ENCODE data around the gene TBX19. TPM values are rescaled to one million over a fixed set of nuclear protein-coding genes. Genes with fewer than 3 reads are reported as not detected.

Gene TBX19
- total RNA-seq, 2 experiments from 2014 or later, result 2.7 to 3.1 TPM

DNA sequence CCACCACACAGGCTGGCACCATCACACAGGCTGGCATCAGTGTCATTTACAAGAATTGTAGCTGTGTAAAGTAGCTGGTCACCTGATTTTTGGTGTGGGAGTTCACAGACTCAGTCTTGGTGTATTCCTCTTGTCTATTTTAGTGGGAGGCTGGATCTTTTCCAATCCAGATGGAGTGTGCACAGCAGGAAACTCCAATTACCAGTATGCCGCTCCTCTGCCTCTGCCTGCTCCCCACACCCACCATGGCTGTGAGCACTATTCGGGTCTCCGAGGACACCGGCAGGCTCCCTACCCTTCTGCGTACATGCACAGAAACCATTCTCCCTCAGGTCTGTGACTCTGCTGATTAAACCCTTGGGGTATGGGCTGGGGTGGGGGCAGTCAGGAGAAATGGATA is 24.2 kb downstream of the TBX19 start:
- no peak overlapping the region for H3K27ac Mint-ChIP-seq
- no peaks in the 10 kb centered on the region for H3K4me1 Mint-ChIP-seq
- ChIA-PET POLR2A (no interaction called here), CTCF (interaction anchor here (0.5 kb wide), 1 partner anchor 18 kb away, joined by 4 read pairs; no protein-coding TSS in a partner anchor)
- no peaks in the 10 kb centered on the region for H3K27me3 Mint-ChIP-seq
- no peaks in the 10 kb centered on the region for H3K36me3 Mint-ChIP-seq (ENCODE audit: low read depth)
- no peak for DNase-seq
- H3K4me3 Mint-ChIP-seq, result no peak overlapping the region
- H3K9me3 Mint-ChIP-seq, result no peaks in the 10 kb centered on the region

DNA sequence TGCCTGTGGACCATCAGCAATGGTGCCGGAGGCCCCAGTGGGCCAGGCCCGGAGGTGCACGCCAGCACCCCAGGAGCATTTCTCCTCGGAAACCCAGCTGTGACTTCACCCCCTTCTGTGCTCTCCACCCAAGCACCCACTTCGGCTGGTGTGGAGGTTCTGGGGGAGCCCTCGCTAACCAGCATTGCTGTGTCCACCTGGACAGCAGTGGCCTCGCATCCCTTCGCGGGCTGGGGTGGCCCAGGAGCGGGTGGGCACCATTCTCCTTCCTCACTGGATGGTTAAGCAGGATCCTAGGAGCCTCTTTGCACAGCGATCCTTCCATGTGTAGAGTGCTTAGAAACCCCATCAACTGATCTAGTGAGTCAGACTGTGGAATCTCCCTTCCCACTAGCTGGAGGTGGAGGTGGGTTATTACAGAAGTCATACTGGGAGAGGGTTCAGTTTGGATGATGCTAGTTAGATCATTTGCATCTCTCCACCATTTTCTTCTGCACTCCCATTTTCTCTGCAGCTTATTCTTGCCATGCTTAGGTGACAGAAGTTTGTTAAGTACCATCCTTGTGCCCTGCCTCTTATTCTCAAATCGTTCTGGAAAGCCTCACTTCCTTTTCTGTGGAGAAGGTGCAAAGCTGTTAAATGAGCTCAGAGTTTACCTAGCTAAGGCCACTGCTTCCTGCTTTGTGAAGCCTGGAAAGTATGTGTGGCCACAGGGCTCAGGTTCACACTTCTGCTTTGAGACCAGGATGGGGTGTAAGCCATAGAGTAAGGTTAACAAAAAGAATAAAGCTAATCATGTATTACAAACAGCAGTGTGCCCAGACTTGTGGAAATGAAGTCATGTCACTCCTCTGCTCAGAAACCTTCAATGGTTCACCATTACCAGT is 32.3 kb downstream of the TBX19 start:
- Mint-ChIP-seq H3K4me3 (no peak overlapping the region), H3K9me3 (peaks cover 4% of the 10 kb centered on the region), H3K36me3 (ENCODE audit: low read depth) (peaks cover 7% of the 10 kb centered on the region), H3K4me1 (peaks cover 30% of the 10 kb centered on the region), H3K27ac (no peak overlapping the region), H3K27me3 (no peaks in the 10 kb centered on the region)
- ChIA-PET CTCF (interaction anchor here (1.1 to 2.4 kb wide), 5 partner anchors 9 to 228 kb away, joined by 3 to 6 read pairs (median 4); no protein-coding TSS in a partner anchor), POLR2A (no interaction called here)
- DNase-seq, result no peak

DNA sequence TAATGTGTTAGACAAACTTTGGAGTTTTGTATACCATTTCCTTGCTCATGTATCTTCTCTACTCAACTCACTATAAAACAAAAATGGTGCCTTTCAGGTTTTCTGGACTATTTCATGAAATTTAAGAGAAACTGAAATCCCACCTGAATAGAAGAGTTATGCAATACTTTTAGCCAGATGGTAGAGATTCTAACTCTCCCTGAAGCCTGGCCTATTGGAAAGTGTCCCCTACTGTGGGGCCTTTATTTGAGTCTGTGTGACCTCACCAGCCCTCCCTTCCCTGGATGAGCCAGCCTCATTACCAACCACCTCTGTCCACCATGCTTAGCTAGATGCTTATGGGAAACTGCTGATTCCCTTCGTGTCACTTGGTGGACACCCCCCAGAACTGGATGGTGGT is 35.5 kb downstream of the TBX19 start:
- H3K4me1 Mint-ChIP-seq, result peaks cover 44% of the 10 kb centered on the region
- ChIA-PET POLR2A (no interaction called here), CTCF (interaction anchor here (1.0 to 1.1 kb wide), 2 partner anchors 29 to 77 kb away, joined by 3 to 4 read pairs; no protein-coding TSS in a partner anchor)
- peaks cover 9% of the 10 kb centered on the region for H3K36me3 Mint-ChIP-seq (ENCODE audit: low read depth)
- H3K27ac Mint-ChIP-seq, result no peak overlapping the region
- H3K9me3 Mint-ChIP-seq, result peaks cover 4% of the 10 kb centered on the region
- no peak overlapping the region for H3K4me3 Mint-ChIP-seq
- DNase-seq, result no peak
- H3K27me3 Mint-ChIP-seq, result no peaks in the 10 kb centered on the region

DNA sequence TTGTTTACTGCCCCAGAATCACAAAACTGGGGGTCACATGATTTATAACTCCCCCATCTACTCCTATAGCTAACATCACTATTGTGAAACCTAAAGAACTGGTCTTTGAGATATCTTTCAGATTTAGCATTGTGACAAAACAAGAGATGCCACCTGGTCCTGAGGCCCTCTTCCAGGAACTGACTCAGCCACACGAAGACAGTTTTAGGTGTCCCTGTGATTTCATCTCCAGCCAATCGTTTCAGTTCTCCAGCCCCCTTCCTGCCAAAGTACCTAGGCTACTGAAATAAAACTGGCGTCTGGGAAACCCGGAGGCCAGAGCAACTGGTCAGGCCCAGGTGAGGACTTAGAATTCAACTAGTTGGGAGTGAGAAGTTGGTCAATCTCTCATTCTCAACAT is 36.6 kb downstream of the TBX19 start:
- Mint-ChIP-seq H3K9me3 (peaks cover 4% of the 10 kb centered on the region), H3K4me1 (peaks cover 49% of the 10 kb centered on the region), H3K27ac (peak overlapping the region; percentile 20), H3K27me3 (no peaks in the 10 kb centered on the region), H3K4me3 (no peak overlapping the region), H3K36me3 (ENCODE audit: low read depth) (peaks cover 9% of the 10 kb centered on the region)
- ChIA-PET POLR2A (no interaction called here), CTCF (interaction anchor here (0.6 to 1.1 kb wide), 2 partner anchors 11 to 673 kb away, joined by 3 read pairs; no protein-coding TSS in a partner anchor)
- no peak for DNase-seq

DNA sequence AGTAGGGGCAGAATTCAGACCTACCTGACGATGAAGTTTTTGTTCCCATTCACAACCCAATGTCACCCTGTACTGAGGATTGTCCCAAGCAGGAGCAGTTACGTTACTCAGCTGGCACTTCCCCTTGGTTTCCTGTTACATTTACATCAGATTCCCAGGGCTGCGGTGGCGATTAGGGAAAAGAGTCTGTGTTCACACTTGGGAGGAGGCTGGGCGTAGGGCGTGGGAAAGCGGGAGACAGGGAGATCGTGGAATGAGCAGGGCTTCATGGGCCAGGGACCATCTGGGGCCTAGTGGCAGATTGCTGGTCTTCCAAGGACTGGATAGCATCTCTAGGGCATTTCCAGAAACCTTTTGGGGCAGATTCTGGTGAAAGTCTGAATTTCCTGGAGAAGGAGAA is 39.0 kb downstream of the TBX19 start:
- ChIA-PET POLR2A (no interaction called here), CTCF (interaction anchor here (0.5 to 1.4 kb wide), 4 partner anchors 15 to 67 kb away, joined by 3 to 5 read pairs (median 4); no protein-coding TSS in a partner anchor)
- Mint-ChIP-seq H3K27ac (no peak overlapping the region), H3K9me3 (peaks cover 5% of the 10 kb centered on the region), H3K27me3 (no peaks in the 10 kb centered on the region), H3K36me3 (ENCODE audit: low read depth) (peaks cover 6% of the 10 kb centered on the region), H3K4me3 (no peak overlapping the region), H3K4me1 (peaks cover 35% of the 10 kb centered on the region)
- DNase-seq, result no peak

DNA sequence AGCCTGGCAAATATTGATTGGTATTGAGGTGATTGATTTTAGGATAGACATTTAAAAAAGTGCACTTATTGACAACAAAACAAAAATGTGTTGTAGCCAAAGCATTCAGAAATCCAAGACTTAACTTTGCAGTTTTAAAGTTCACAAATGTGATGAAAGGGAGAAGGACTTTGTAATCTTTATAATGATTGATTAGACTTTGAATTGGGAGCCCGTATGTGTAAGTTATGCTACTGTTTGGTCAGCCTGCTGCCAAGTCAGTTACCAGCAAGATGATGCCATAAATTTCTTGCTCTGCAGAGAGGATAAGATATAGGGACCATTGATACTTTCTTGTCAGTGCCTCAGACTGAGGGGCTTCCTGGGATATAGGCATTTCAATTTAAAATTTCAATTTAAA is 39.5 kb downstream of the TBX19 start:
- peaks cover 6% of the 10 kb centered on the region for H3K36me3 Mint-ChIP-seq (ENCODE audit: low read depth)
- peaks cover 35% of the 10 kb centered on the region for H3K4me1 Mint-ChIP-seq
- peaks cover 7% of the 10 kb centered on the region for H3K9me3 Mint-ChIP-seq
- ChIA-PET POLR2A (no interaction called here), CTCF (interaction anchor here (0.5 to 1.4 kb wide), 2 partner anchors 23 to 67 kb away, joined by 4 read pairs; no protein-coding TSS in a partner anchor)
- no peak overlapping the region for H3K4me3 Mint-ChIP-seq
- H3K27me3 Mint-ChIP-seq, result no peaks in the 10 kb centered on the region
- DNase-seq, result no peak
- H3K27ac Mint-ChIP-seq, result no peak overlapping the region

DNA sequence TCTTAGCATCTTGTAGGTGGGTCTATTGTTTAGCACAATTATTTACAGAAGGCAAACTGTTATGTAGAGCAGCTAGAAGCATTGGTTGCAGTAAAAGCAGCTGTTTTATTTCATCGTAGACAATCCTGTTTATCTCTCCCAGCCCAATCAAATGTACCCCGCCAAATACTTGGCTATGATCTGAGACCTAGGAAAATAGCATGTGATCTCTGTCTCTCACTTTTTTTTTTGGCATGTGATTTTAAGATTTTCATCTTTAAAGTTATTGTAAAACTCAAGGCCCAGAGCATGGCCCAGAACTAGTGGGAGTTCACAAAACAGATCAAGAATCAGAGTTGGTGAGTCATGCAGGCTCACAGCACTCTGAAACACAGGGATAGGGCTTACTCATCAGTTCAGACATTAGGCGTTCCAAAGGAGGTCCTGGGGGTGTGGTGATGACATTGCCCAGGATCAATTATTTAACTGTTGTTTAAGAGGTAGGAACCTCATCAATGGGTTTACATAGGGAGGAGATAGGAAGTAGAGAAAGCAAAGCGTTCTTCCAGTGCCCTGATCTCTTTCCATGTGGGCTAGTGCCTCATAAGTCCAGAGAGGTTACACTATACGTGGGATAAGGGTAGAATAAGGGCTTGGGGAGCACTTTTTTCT is 40.2 kb downstream of the TBX19 start:
- H3K36me3 Mint-ChIP-seq (ENCODE audit: low read depth), result peaks cover 6% of the 10 kb centered on the region

DNA sequence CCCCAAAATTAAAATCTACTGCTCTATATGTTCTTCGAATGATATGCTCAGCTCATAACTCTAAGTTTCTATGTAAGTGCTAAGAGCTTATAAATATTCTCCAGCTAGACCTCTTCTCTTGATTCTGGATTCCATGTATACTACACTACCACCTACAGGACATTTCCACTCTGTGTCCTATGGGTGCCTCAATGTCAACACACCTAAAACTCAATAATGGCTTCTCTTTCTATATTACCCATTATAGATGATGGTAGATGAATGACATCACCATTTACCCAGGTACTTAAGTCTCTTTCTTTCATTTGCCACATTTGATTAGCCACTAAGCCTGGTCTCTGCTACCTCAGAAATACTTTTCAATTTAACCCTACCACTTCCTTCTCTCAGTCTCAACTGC is 41.3 kb downstream of the TBX19 start:
- ChIA-PET POLR2A (interaction anchor here (1.0 kb wide), 1 partner anchor 86 kb away, joined by 3 read pairs; no protein-coding TSS in a partner anchor), CTCF (interaction anchor here (0.5 to 1.5 kb wide), 5 partner anchors 9 to 842 kb away, joined by 3 to 6 read pairs (median 3); no protein-coding TSS in a partner anchor)
- Mint-ChIP-seq H3K9me3 (peaks cover 7% of the 10 kb centered on the region), H3K27ac (no peak overlapping the region), H3K4me3 (no peak overlapping the region), H3K4me1 (peaks cover 30% of the 10 kb centered on the region), H3K36me3 (ENCODE audit: low read depth) (peaks cover 6% of the 10 kb centered on the region), H3K27me3 (no peaks in the 10 kb centered on the region)
- DNase-seq, result no peak

More for the DNA sequence above, 40.2 kb downstream of the TBX19 start:
- Mint-ChIP-seq H3K4me3 (no peak overlapping the region), H3K27ac (no peak overlapping the region), H3K9me3 (peaks cover 7% of the 10 kb centered on the region), H3K27me3 (no peaks in the 10 kb centered on the region), H3K4me1 (peaks cover 35% of the 10 kb centered on the region)
- DNase-seq, result no peak
- ChIA-PET POLR2A (no interaction called here), CTCF (interaction anchor here (1.2 kb wide), 1 partner anchor 88 kb away, joined by 3 read pairs; no protein-coding TSS in a partner anchor)

DNA sequence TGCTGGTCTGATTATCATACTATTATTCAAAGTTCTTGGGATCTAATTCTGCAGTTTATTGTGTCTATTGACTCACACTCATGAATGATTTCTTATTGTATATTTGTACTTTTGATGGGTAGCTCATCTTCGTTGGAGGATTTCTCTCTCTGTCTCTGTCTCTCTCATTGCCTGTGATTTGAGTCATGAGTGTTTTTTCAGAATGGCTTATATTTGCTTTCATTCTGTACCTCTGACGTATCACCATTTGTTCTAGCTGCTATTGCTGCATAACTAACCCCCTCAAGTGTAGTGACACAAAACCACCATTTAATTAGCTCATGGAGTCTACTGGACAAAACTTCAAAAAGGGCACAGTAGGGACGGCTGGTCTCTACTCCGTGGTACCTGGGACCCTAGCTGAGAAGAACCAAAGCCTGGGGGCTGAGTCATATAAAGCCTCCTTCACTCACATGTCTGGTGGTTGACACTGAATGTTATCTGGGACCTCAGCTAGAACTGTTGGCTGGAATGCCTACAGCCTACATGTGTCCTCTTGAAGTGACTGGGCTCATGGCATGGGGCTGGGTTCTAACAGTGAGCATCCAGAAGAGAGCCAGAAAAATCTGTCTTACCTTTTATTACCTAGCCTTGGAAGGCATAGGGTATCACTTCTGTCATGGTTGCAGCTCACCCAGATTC is 44.2 kb downstream of the TBX19 start:
- peaks cover 10% of the 10 kb centered on the region for H3K4me1 Mint-ChIP-seq
- no peaks in the 10 kb centered on the region for H3K36me3 Mint-ChIP-seq (ENCODE audit: low read depth)
- peaks cover 3% of the 10 kb centered on the region for H3K9me3 Mint-ChIP-seq
- CTCF ChIA-PET, result interaction anchor here (0.6 to 1.1 kb wide), 3 partner anchors 18 to 872 kb away, joined by 3 read pairs; no protein-coding TSS in a partner anchor
- H3K27ac Mint-ChIP-seq, result no peak overlapping the region
- DNase-seq, result no peak
- POLR2A ChIA-PET, result interaction anchor here (0.7 kb wide), 1 partner anchor 611 kb away, joined by 3 read pairs; no protein-coding TSS in a partner anchor
- H3K27me3 Mint-ChIP-seq, result no peaks in the 10 kb centered on the region
- no peak overlapping the region for H3K4me3 Mint-ChIP-seq

DNA sequence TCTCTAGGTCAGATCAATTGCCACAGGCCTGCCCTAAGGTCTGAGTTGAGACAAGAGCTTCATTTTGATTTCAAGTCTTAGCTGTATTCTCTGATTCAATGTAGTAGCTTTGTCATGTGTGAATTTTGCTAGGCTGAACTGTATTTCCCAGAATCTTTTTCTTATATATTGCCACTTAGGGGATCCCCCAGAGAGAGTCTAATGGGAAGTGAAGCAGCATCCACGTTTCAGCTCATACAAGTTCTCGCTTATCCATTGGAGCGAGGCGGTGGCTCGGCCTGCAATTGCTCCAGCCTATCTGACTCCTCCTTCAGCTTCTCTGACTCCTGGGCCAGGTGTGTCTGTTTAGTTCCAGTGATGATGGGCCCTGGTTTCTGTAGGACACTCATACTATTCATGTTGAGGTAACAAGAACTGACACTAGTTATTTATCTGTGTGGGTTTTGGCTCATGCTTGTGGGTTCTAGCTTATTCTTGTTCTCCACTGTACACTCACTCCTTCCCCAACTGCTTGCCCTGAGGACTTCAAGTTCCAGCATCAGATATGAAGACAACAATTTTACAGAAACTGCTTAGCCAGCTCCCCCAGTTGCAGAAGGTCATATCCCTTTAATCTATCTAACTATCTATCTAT is 48.2 kb downstream of the TBX19 start:
- POLR2A ChIA-PET, result no interaction called here
- CTCF ChIA-PET, result interaction anchor here (0.8 to 1.1 kb wide), 4 partner anchors 12 to 107 kb away, joined by 3 to 5 read pairs (median 4); no protein-coding TSS in a partner anchor
- H3K27ac Mint-ChIP-seq, result no peak overlapping the region
- H3K9me3 Mint-ChIP-seq, result peaks cover 3% of the 10 kb centered on the region
- H3K4me1 Mint-ChIP-seq, result no peaks in the 10 kb centered on the region
- no peak for DNase-seq
- H3K27me3 Mint-ChIP-seq, result no peaks in the 10 kb centered on the region
- no peaks in the 10 kb centered on the region for H3K36me3 Mint-ChIP-seq (ENCODE audit: low read depth)
- no peak overlapping the region for H3K4me3 Mint-ChIP-seq

DNA sequence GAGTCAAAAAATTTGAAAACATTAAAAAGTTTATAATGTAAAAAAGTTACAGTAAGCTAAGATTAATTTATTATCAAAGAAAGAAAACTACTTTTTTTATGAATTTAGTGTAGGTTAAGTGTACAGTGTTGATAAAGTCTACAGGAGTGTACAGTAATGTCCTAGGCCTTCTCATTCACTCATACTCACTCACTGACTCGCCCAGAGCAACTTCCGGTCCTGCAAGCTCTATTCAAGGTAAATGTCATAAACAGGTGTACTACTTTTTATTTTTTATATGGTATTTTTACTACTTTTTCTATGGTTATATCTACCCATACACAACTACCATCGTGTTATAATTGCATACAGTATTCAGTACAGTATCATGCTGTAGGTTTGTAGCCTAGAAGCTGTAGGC is 49.6 kb downstream of the TBX19 start:
- H3K36me3 Mint-ChIP-seq (ENCODE audit: low read depth), result no peaks in the 10 kb centered on the region
- CTCF ChIA-PET, result interaction anchor here (0.7 to 1.9 kb wide), 3 partner anchors 13 to 44 kb away, joined by 3 to 8 read pairs (median 4); no protein-coding TSS in a partner anchor
- H3K4me1 Mint-ChIP-seq, result no peaks in the 10 kb centered on the region
- no peak overlapping the region for H3K4me3 Mint-ChIP-seq
- no peaks in the 10 kb centered on the region for H3K9me3 Mint-ChIP-seq
- DNase-seq, result no peak
- POLR2A ChIA-PET, result interaction anchor here (0.6 kb wide), 1 partner anchor 46 kb away, joined by 4 read pairs; no protein-coding TSS in a partner anchor
- H3K27ac Mint-ChIP-seq, result no peak overlapping the region
- H3K27me3 Mint-ChIP-seq, result no peaks in the 10 kb centered on the region

DNA sequence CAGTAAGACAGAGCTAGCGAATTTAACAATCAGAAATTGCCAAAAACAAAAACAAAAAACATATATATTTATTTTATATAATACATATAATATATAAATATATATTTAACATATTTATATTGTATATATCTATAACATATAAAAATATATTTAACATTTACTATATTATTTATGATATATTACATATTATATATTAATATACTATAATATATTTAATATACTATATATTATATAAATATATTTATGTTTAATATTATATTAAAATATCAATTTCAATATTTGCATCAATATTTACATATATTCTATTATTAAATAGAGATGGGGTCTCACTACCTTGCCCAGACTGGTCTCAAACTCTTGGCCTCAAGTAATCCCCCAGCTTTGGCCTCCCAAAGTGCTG is 50.9 kb downstream of the TBX19 start:
- Mint-ChIP-seq H3K4me1 (peaks cover 3% of the 10 kb centered on the region), H3K36me3 (ENCODE audit: low read depth) (peaks cover 2% of the 10 kb centered on the region), H3K27me3 (no peaks in the 10 kb centered on the region), H3K4me3 (no peak overlapping the region), H3K9me3 (no peaks in the 10 kb centered on the region), H3K27ac (no peak overlapping the region)
- ChIA-PET CTCF (interaction anchor here (1.2 to 1.9 kb wide), 2 partner anchors 11 to 43 kb away, joined by 4 to 8 read pairs; no protein-coding TSS in a partner anchor), POLR2A (no interaction called here)
- DNase-seq, result no peak

All from activated CD4-positive, alpha-beta T cell treated with anti-CD3 and anti-CD28 coated beads, Interleukin-2, amount 10 ng/mL, durations not matched to agents 7 days and 5 days (primary cell).